Activated CD4-positive, alpha-beta T cell treated with anti-CD3 and anti-CD28 coated beads, Interleukin-2, amount 10 ng/mL, durations not matched to agents 7 days and 5 days (primary cell): ENCODE data around the gene AANAT. TPM values are rescaled to one million over a fixed set of nuclear protein-coding genes. Genes with fewer than 3 reads are reported as not detected.

ENCODE experiments used
- CTCF ChIA-PET: fragments of 350-600 bp; sonication (Branson Sonifier 250); formaldehyde crosslinking; loops from one replicate; lab custom pipeline; 2021; ENCODE audit warnings: antibody characterized with exemption; lab: Charles Lee
- POLR2A ChIA-PET: fragments of 350-600 bp; sonication (Branson Sonifier 250); formaldehyde crosslinking; loops from one replicate; lab custom pipeline; 2021; ENCODE audit warnings: antibody characterized with exemption; lab: Charles Lee
- DNase-seq: peaks from one replicate; pipeline ENCODE4 v3.0.0-alpha.2; 2020
- H3K27ac Mint-ChIP-seq: one replicate; pipeline ENCODE4 v1.8.0; 2021; ENCODE audit warnings: mild to moderate bottlenecking, moderate library complexity, mixed read lengths
- H3K27me3 Mint-ChIP-seq: one replicate; pipeline ENCODE4 v1.8.0; 2021; ENCODE audit warnings: mixed read lengths
- H3K36me3 Mint-ChIP-seq: one replicate; pipeline ENCODE4 v1.8.0; 2021; ENCODE audit warnings: low read depth, mixed read lengths
- H3K4me1 Mint-ChIP-seq: one replicate; pipeline ENCODE4 v1.8.0; 2021; ENCODE audit warnings: mixed read lengths
- H3K4me3 Mint-ChIP-seq: one replicate; pipeline ENCODE4 v1.8.0; 2021; ENCODE audit warnings: mild to moderate bottlenecking, moderate library complexity, mixed read lengths
- H3K9me3 Mint-ChIP-seq: one replicate; pipeline ENCODE4 v1.8.0; 2021; ENCODE audit warnings: mixed read lengths
- total RNA-seq, 2 experiments: library from RNA; stranded (reverse); gene quantifications; one replicate each; pipeline ENCODE4 v1.2.3, GENCODE V29; 2021

Gene AANAT
- total RNA-seq, 2 experiments from 2014 or later = not detected

DNA sequence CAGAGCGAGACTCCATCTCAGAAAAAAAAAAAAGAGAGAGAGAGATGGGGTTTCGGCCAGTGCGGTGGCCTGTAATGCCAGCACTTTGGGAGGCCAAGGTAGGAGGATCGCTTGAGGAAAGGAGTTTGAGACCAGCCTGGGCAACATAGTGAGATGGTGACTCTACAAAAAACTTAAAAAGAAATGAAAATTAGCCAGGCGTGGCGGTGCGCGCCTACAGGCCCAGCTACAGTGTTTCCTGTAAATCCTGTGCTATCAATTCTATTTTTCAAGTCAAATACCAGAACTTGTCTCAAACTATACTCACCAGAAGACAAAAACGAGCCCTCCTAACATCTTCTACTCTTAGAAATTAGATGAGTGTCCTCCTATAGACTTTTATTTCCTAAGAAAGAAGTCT lies 33.7 kb upstream of the AANAT start:
- CTCF ChIA-PET = no interaction called here
- POLR2A ChIA-PET = no interaction called here
- no peak overlapping the region for H3K4me3 Mint-ChIP-seq

DNA sequence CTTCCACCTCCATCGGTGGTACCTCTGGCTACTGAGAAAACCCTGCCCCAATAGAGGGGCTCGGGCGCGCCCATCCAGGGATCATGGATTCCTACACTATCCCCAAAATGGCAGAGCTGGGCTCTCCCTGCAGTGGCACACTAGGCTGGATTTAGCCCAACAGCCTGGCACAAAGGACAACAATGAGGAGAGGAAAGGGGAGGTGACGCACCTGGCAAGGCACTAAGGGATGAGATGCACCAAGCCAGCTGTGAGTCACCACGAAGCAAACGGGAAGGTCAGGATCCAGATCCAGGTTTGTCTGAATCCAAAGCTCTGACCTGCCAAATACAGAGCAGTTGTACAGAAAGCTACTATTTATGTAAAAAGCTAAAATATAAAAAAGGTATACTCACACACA lies 32.5 kb upstream of the AANAT start:
- CTCF ChIA-PET = interaction anchor here (0.6 to 1.5 kb wide), 6 partner anchors 10 to 329 kb away, joined by 3 to 7 read pairs (median 4); no protein-coding TSS in a partner anchor
- H3K27ac Mint-ChIP-seq = peak overlapping the region; percentile 9
- no peak overlapping the region for H3K4me3 Mint-ChIP-seq
- H3K4me1 Mint-ChIP-seq = peaks cover 3% of the 10 kb centered on the region
- no peak for DNase-seq
- H3K9me3 Mint-ChIP-seq = no peaks in the 10 kb centered on the region
- no peaks in the 10 kb centered on the region for H3K27me3 Mint-ChIP-seq
- POLR2A ChIA-PET = no interaction called here
- H3K36me3 Mint-ChIP-seq = no peaks in the 10 kb centered on the region

More for the DNA sequence above, 33.7 kb upstream of the AANAT start:
- Mint-ChIP-seq H3K9me3 (no peaks in the 10 kb centered on the region), H3K27me3 (no peaks in the 10 kb centered on the region), H3K27ac (no peak overlapping the region), H3K4me1 (no peaks in the 10 kb centered on the region), H3K36me3 (no peaks in the 10 kb centered on the region)
- no peak for DNase-seq

DNA sequence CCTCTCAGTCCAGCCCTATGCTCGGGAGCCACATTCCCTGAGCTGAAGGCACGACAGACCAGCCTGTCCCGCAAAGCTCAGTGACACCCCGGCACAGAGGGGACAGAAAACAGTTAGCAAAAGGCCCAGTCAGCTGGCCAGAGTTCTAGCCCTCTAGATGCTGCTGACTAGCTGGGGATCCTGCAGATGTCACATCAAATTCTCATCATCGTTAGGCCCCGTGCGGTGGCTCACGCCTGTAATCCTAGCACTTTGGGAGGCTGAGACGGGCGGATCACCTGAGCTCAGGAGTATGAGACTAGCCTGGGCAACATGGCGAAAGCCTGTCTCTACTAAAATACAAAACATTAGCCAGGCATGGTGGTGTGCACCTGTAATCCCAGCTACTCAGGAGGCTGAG lies 31.7 kb upstream of the AANAT start:
- no peak overlapping the region for H3K4me3 Mint-ChIP-seq
- no peak for DNase-seq
- H3K9me3 Mint-ChIP-seq = no peaks in the 10 kb centered on the region
- peaks cover 4% of the 10 kb centered on the region for H3K4me1 Mint-ChIP-seq
- H3K27ac Mint-ChIP-seq = no peak overlapping the region
- no peaks in the 10 kb centered on the region for H3K27me3 Mint-ChIP-seq
- CTCF ChIA-PET = interaction anchor here (1.1 to 1.8 kb wide), 4 partner anchors 9 to 38 kb away, joined by 4 to 7 read pairs (median 4); no protein-coding TSS in a partner anchor
- H3K36me3 Mint-ChIP-seq = no peaks in the 10 kb centered on the region
- POLR2A ChIA-PET = interaction anchor here (0.6 kb wide), 2 partner anchors 16 to 348 kb away, joined by 3 to 4 read pairs; no protein-coding TSS in a partner anchor

DNA sequence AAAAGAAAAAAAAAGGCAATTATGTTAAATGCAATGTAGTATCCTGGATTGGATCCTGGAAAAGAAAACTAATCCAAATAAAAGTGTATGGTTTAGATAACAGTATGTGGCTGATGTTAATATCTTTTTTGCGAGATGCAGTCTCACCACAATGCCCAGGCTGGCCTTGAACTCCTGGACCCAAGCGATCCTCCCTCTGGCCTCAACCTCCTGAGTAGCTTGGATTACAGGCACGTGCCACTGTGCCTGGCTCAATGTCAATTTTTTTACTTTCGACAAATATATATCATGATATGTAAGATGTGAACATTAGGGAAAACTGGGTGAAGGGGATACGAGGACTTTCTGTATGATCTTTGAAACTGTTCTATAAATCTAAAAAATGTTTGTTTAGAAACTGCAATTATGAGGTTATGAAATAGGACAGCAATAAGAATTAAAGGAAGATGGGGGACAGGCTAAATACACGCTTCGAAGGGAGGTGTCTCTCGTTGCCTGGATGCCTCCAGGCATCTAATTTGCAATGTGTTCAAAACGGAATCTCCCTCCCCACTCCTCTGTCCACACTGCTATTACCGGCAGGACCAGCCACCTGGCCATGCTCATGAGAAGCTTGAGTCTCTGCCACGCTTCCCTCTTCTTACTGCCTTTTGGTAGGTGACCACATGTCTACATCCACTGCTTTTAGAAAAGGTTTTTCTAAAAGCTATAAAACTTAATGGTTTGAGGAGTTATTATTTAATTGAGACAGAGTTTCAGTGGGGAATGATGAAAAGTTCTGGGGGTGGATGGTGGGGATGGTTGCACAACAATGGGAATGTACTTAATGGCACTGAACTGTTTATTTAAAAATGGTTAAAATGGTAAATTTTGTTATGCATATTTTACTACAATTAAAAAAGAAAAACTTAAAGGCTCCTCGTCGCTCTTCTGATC lies 29.7 kb upstream of the AANAT start:
- Mint-ChIP-seq H3K27ac (no peak overlapping the region), H3K9me3 (no peaks in the 10 kb centered on the region), H3K36me3 (no peaks in the 10 kb centered on the region), H3K4me1 (peaks cover 21% of the 10 kb centered on the region), H3K4me3 (no peak overlapping the region), H3K27me3 (no peaks in the 10 kb centered on the region)
- no peak for DNase-seq
- POLR2A ChIA-PET = no interaction called here
- CTCF ChIA-PET = interaction anchor here (0.6 to 1.5 kb wide), 2 partner anchors 13 to 148 kb away, joined by 3 to 6 read pairs; partner anchors contain the start of gene ST6GALNAC2

DNA sequence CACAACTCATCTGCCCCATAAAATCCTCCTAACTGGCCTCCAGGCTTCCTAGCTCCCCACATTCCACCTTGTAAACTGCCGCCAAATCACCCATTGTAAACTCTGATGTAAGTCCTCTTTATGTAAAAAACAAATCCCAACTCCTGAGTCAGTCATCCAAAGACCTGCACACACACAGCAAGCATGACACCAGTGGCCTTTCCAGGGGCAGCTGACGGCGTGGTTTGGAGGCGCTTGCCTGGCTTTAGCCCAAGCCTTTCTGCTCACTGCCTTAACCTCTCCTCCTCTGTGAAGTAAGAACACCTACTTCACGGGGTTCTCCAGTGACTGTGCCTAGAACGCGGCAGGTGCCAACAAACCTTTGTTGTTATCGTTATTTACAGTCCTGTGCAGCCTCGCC lies 28.5 kb upstream of the AANAT start:
- H3K27ac Mint-ChIP-seq = no peak overlapping the region
- no peaks in the 10 kb centered on the region for H3K36me3 Mint-ChIP-seq
- peaks cover 30% of the 10 kb centered on the region for H3K4me1 Mint-ChIP-seq
- CTCF ChIA-PET = interaction anchor here (0.7 to 1.5 kb wide), 2 partner anchors 15 to 20 kb away, joined by 3 read pairs; no protein-coding TSS in a partner anchor
- H3K4me3 Mint-ChIP-seq = no peak overlapping the region
- POLR2A ChIA-PET = interaction anchor here (0.6 kb wide), 1 partner anchor 11 kb away, joined by 8 read pairs; no protein-coding TSS in a partner anchor
- no peak for DNase-seq
- no peaks in the 10 kb centered on the region for H3K27me3 Mint-ChIP-seq
- no peaks in the 10 kb centered on the region for H3K9me3 Mint-ChIP-seq

DNA sequence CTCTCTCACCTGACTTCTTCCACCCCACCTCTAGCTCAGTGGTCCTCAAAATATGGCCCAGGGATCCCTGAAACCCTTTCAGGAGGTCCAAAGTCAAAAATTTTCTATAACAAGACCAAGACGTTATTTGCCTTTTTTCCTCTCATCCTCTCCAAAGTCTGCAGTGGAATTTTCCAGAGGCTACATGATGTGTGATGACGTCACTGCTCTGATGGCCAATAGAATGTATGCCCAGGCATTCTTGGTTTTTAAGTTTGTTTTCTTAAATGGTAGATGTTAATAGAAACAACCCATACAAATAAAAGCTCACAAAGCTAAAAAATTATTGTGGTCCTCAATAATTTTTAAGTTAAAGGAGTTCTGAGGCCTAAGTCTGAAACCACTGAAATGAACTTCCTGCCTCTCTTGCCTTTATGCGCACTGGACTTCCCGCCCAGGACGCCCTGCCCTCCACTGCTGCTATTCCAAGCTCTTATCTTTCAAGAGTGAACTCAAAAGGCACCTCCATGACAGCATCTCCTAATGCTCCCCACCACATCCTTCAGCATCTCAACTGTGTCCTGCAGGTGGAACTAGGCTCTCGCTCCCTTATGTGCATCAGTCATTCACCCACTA lies 28.0 kb upstream of the AANAT start:
- Mint-ChIP-seq H3K9me3 (no peaks in the 10 kb centered on the region), H3K27ac (no peak overlapping the region), H3K27me3 (no peaks in the 10 kb centered on the region), H3K4me3 (no peak overlapping the region), H3K4me1 (peaks cover 32% of the 10 kb centered on the region), H3K36me3 (no peaks in the 10 kb centered on the region)
- no peak for DNase-seq
- CTCF ChIA-PET = interaction anchor here (0.7 kb wide), 1 partner anchor 20 kb away, joined by 3 read pairs; no protein-coding TSS in a partner anchor
- POLR2A ChIA-PET = no interaction called here

DNA sequence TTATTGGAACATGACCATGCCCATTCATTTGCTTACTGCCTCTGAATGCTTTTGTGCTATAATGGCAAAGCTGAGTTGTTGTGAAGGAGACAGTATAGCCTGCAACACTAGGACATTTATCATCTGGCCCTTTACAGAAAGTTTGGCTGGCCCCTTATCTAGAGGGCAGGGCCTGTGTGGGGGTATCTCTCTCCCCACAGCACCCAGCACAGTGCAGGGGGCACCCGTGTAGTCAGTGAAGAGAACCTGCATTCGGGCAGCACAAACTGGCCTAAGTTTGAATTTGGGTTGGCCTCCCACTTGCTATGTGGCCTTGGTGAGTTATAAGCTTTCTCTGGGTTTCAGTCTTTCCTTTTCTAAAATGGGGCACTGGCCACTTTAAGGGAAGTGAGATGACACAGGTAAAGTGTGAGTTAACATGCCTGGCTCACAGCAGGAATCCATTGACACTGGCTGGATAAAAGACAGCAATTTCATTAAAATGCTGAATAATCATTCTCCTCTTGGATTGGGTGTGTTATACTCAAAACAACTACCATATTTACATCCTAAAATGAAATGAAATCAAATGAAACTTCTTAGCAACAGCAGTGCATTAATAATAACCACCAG lies 26.5 kb upstream of the AANAT start:
- Mint-ChIP-seq H3K27ac (no peak overlapping the region), H3K4me1 (peaks cover 45% of the 10 kb centered on the region), H3K36me3 (no peaks in the 10 kb centered on the region), H3K4me3 (no peak overlapping the region), H3K9me3 (no peaks in the 10 kb centered on the region), H3K27me3 (no peaks in the 10 kb centered on the region)
- POLR2A ChIA-PET = no interaction called here
- no peak for DNase-seq
- CTCF ChIA-PET = interaction anchor here (0.5 kb wide), 1 partner anchor 91 kb away, joined by 5 read pairs; no protein-coding TSS in a partner anchor

DNA sequence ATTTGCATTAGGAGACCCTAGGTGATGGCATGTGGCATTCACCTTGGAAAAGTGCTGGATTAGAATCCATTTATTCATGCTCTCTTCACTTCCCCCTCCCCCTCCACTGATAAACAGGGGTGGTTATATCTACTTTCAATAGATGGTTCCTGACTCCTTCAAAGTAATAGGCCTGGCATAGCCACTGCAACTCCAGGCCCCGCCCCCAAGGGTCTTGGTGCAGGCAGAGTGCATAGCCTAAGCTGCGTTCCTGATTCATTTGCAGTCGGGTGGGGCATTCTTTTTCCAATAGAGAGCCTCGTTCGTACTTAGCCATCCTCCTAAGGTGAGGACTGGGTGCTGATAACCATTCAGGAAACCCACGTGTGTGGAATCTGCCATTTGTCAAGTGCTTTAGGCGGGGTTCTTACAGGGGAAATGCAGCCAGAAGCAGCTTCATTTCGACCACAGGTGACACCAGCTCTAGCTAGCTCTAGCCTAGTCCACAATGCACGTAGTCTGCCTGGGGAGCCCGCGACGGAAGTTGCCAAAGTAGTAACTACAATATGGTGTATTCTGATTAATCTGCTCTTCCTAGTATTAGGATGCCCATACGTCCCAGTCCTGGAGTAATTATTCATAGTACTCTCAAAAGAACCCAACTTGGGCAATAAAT lies 25.6 kb upstream of the AANAT start:
- Mint-ChIP-seq H3K4me1 (peaks cover 55% of the 10 kb centered on the region), H3K4me3 (no peak overlapping the region), H3K27me3 (no peaks in the 10 kb centered on the region), H3K27ac (peak overlapping the region; percentile 71), H3K9me3 (no peaks in the 10 kb centered on the region), H3K36me3 (no peaks in the 10 kb centered on the region)
- CTCF ChIA-PET = interaction anchor here (0.6 to 1.0 kb wide), 2 partner anchors 10 to 370 kb away, joined by 3 to 4 read pairs; no protein-coding TSS in a partner anchor
- POLR2A ChIA-PET = no interaction called here
- DNase-seq = no peak

DNA sequence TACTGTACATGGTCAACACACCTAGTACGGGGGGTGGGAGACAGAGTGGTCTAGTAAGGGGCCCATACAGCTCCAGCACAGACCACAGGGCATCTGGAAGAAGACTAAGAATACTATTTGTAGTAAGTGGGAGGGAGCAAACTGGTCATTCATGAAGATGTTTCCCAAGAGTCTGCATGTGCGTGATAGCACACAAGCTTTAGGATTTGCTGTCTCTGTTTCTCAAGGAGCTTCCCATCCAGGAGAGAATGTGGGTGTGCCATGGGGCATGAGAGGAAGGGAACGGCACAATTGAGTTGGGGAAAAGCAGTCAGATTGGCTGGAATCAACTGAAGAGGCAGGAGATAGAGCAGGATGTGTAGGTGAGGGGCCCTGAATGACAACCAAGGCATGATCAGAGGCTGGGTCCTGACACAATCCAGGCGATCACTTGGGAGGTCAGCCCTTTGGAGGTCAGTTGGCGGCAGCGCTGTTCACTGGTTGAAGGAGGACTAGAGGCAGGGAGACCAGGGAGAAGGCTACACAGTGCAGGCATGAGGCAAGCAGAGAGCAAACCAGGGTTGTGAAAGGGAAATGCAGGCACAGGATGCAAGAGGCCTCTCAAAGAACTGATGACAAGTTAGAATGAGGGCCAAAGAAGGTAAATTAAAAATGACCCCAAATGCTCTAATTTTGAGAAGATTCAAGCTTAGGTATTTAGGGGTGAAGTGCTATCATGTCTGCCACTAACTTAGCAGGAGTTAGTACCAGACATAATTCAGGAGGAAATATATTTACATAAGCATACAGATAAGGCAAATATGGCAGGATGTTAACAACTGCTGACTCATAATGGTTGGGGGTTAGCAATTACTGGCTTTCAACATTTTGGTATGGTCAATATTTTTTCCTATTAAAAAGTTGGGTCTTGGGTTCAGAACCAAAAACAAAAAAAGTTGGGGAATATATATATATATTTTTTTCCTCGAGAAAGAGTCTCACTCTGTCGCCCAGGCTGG lies 24.8 kb upstream of the AANAT start:
- H3K27me3 Mint-ChIP-seq = no peaks in the 10 kb centered on the region
- POLR2A ChIA-PET = no interaction called here

DNA sequence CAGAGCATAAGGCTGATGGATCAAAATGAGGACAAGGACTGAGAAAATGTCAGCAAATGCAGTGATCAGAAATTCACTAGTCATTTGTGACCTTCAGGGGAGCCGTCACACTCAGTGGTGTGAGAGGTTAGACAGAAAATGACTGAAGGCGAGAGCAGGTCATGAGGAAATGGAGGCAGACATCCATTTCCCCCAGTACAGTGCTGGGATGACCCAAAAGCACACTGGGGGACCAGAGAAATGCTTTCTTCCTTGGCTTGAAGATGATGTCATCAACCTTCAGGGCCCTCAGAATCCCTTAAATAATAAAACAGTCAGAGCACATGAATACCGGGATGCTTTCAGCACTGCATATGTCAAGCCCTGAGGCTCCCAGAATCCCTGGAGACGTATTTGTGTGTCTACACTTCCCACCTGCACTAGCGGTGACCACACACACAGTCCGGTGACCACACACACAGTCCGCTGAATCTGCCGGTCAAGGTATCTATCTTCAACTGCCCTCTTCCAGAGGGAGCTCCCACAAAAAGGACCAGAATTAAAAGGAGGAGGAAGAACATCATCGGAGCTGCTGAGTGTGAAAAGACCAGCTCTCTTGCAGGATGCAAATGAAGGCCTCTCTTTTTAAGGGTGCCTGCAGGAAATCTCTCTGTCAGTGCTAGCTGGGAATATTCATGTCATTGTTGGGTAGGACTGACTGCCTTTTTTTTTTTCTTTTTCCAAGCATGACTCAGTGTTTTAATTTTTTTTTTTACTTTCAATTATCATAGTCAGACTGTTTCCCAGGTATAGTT lies 22.7 kb upstream of the AANAT start:
- DNase-seq = no peak
- Mint-ChIP-seq H3K4me1 (peaks cover 79% of the 10 kb centered on the region), H3K27ac (peak overlapping the region; percentile 54), H3K4me3 (no peak overlapping the region), H3K27me3 (no peaks in the 10 kb centered on the region), H3K36me3 (peaks cover 4% of the 10 kb centered on the region), H3K9me3 (no peaks in the 10 kb centered on the region)
- ChIA-PET POLR2A (no interaction called here), CTCF (interaction anchor here (0.6 to 1.8 kb wide), 7 partner anchors 9 to 299 kb away, joined by 3 to 7 read pairs (median 4); partner anchors contain the start of genes SPHK1 and UBE2O)

More for the DNA sequence above, 24.8 kb upstream of the AANAT start:
- CTCF ChIA-PET = interaction anchor here (0.6 to 1.8 kb wide), 4 partner anchors 9 to 371 kb away, joined by 3 to 5 read pairs (median 4); partner anchors contain the start of gene UBE2O
- Mint-ChIP-seq H3K4me1 (peaks cover 63% of the 10 kb centered on the region), H3K27ac (peak overlapping the region; percentile 71), H3K9me3 (no peaks in the 10 kb centered on the region), H3K36me3 (peaks cover under 1% of the 10 kb centered on the region), H3K4me3 (no peak overlapping the region)
- DNase-seq = no peak
